Hindlimb muscle (tissue), 1 donor: ENCODE data around the gene STEAP2. TPM values are rescaled to one million over a fixed set of nuclear protein-coding genes. Genes with fewer than 3 reads are reported as not detected.
A peak's percentile ranks its signal among the peaks of the same experiment; 100 is the strongest.
"Not testable (repeated sequence)": the region's sequence is repeated elsewhere in the genome, so short reads cannot be mapped to it uniquely, and the experiment has no call there.

ENCODE experiments used
- DNase-seq: peaks from one replicate; pipeline ENCODE4 v3.0.0-alpha.2; 2013
- polyA plus RNA-seq: library from polyadenylated mRNA; unstranded; fragments of 120-200 nt; gene quantifications from one replicate; pipeline ENCODE4 v1.2.1, GENCODE V29; 2013; ENCODE audit not compliant: insufficient read length

The STEAP2 gene
- polyA plus RNA-seq: 2.6 TPM

- DNase-seq: peak; percentile 90
Measured at GRCh38 chr7:90211391-90212148, at the start of gene STEAP2. Gene STEAP2, plus strand, starts transcription at chr7:90211740. Its CDS starts 13,343 bp downstream, at chr7:90225083.

GRCh38 chr7:90163534-90163933 is 48.0 kb upstream of the STEAP2 start:
- DNase-seq: no peak

- DNase-seq: no peak
Measured at GRCh38 chr7:90165724-90166123, 45.8 kb upstream of the STEAP2 start.

GRCh38 chr7:90166153-90166552 is 45.4 kb upstream of the STEAP2 start:
- DNase-seq: no peak

- DNase-seq: no peak
Measured at GRCh38 chr7:90167361-90167760, 44.2 kb upstream of the STEAP2 start.

GRCh38 chr7:90169891-90170290 is 41.6 kb upstream of the STEAP2 start:
- no peak for DNase-seq

- no peak for DNase-seq
Measured at GRCh38 chr7:90172121-90172520, 39.4 kb upstream of the STEAP2 start.

GRCh38 chr7:90172624-90173023 is 38.9 kb upstream of the STEAP2 start:
- no peak for DNase-seq

GRCh38 chr7:90173127-90173844 is 38.3 kb upstream of the STEAP2 start:
- DNase-seq: no peak

GRCh38 chr7:90175667-90176066 is 35.9 kb upstream of the STEAP2 start:
- DNase-seq: no peak

GRCh38 chr7:90176195-90176594 is 35.3 kb upstream of the STEAP2 start:
- no peak for DNase-seq

- no peak for DNase-seq
Measured at GRCh38 chr7:90178166-90178565, 33.4 kb upstream of the STEAP2 start.

- no peak for DNase-seq
Measured at GRCh38 chr7:90178679-90179278, 32.8 kb upstream of the STEAP2 start.

GRCh38 chr7:90180011-90180585 is 31.4 kb upstream of the STEAP2 start:
- DNase-seq: no peak

GRCh38 chr7:90180649-90181048 is 30.9 kb upstream of the STEAP2 start:
- no peak for DNase-seq

GRCh38 chr7:90181485-90181884 is 30.1 kb upstream of the STEAP2 start:
- no peak for DNase-seq

- DNase-seq: not testable (repeated sequence)
Measured at GRCh38 chr7:90186290-90186689, 25.2 kb upstream of the STEAP2 start.

GRCh38 chr7:90187507-90188050 is 24.0 kb upstream of the STEAP2 start:
- no peak for DNase-seq

- DNase-seq: no peak
Measured at GRCh38 chr7:90188281-90188680, 23.3 kb upstream of the STEAP2 start.

GRCh38 chr7:90190995-90191394 is 20.5 kb upstream of the STEAP2 start:
- no peak for DNase-seq

- DNase-seq: no peak
Measured at GRCh38 chr7:90191648-90192047, 19.9 kb upstream of the STEAP2 start.

- DNase-seq: no peak
Measured at GRCh38 chr7:90192876-90193750, 18.4 kb upstream of the STEAP2 start.
